Dermis microvascular lymphatic vessel endothelial cell (primary cell): Measurements from ENCODE around the gene M1AP. TPM values are rescaled to one million over a fixed set of nuclear protein-coding genes. Genes with fewer than 3 reads are reported as not detected.

Experiments used
- DNase-seq, 2 donors: peaks; one replicate each; pipeline versions ENCODE4 v3.0.0 to v3.0.0-alpha.2; 2010; ENCODE audit warnings: low read depth in 2 of 2
- total RNA-seq: library from RNA; depleted of rRNA; stranded (reverse); fragments of >200 nt; gene quantifications from 2 replicates; pipeline ENCODE4 v1.2.1, GENCODE V29; 2014

Gene M1AP, protein sequence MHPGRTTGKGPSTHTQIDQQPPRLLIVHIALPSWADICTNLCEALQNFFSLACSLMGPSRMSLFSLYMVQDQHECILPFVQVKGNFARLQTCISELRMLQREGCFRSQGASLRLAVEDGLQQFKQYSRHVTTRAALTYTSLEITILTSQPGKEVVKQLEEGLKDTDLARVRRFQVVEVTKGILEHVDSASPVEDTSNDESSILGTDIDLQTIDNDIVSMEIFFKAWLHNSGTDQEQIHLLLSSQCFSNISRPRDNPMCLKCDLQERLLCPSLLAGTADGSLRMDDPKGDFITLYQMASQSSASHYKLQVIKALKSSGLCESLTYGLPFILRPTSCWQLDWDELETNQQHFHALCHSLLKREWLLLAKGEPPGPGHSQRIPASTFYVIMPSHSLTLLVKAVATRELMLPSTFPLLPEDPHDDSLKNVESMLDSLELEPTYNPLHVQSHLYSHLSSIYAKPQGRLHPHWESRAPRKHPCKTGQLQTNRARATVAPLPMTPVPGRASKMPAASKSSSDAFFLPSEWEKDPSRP
- total RNA-seq, result not detected in 2 replicates

- no peak for DNase-seq
These were observed at the start of gene M1AP for GRCh38 chr2:74648009-74648443. Gene M1AP (minus strand): TSS chr2:74648330. CDS start chr2:74640275, 8,055 bp downstream.

- DNase-seq, result no peak
These were observed 48.7 kb upstream of the M1AP start for GRCh38 chr2:74696829-74697228.

GRCh38 chr2:74695663-74696062 lies 47.5 kb upstream of the M1AP start:
- no peak for DNase-seq

DNA sequence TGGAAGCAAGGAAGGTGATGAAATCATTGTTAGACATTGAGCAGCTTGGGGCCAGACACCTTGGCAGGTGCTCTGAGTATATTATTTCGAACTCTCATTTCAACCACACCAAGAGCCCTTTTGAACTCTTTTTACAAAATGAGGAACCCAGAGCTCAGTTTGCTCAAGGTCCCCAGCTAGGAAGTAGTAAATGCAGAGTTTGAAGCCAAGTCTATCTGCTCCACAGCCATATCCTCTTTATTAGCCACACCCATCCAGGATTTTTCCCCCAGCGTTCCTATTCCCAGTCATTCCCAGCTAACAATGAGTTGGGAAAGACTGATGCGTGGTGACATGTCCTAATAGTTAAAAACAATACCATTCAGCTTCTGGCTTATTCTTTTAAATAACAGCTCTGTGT lies 46.2 kb upstream of the M1AP start:
- no peak for DNase-seq

DNA sequence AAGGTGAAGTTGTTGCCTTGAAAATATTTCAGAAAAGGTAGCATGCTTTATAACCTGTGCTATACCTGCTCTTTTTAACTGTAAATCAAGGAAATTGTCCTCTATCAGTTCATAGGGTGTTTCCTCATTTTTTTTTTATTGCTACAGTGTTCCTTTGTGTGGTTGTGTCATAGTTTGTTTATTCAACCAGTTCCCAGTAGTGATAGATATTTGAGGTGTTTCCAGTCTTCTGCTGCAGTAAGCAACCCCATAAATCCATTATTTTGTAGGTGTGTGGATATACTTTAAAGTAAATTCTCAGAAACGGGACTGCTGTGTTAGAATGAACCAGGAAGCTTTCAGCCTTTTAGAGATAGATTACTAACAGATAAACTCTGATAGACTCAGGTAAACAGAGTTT lies 45.5 kb upstream of the M1AP start:
- DNase-seq, result no peak

DNA sequence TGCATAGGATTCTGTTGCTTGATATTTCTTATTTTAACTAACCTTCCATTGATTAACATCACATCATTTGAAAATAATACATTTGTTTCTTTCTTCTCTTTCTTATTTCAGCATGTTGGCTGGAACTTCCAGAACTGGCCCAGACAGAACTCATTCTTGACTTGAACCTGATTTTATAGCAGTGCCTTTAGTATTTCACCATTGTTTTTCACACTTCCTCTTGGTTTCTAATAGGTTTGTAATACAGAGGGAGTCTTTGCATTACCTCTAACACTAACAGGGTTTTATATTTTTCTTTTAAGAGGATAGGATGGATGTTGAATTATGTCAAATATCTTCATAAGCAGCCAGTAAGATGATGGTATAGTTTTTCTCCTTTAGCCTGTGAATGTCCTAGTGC lies 45.1 kb upstream of the M1AP start:
- no peak for DNase-seq

GRCh38 chr2:74691929-74692328 lies 43.8 kb upstream of the M1AP start:
- DNase-seq, result no peak

DNA sequence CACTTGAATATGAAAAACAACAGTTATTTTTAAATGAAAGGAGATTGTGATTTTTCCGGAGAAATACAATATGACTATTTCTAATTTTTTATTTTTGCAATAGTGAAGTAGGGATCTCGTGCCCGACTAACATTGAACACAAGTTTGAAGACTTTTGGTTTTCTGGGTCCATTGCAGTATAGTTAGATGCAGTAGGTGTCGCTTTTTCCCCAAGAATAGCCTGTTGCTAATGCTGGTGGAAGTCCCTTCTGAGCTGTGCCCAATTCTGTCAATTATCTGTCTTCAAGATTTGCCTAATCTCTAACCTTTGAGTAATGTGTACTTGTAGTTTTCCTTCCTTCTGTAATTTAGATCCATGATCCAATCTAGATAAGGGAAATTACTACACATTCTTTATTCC lies 42.4 kb upstream of the M1AP start:
- DNase-seq, result peak; percentile 37 to 64

DNA sequence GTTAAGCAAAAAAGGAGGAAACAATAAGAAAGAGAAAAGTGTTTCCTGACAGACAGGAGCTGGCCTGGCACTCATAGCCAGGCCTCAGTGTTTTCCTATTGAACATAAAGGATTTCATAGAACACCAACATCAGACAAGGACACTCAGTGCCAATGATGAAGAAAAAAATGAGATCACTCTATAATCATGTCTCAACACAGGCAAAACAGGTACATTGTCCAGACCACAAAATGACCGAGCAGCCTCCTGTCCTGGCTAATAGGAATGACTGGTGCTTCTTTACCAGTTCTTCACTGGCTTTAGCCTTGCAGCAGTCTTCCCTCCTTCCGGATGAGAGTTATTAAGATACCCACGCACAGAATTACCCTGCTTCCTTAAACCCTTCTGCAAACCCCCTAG lies 41.5 kb upstream of the M1AP start:
- DNase-seq, result no peak

- DNase-seq, result no peak
These were observed 40.8 kb upstream of the M1AP start for GRCh38 chr2:74688881-74689280.

DNA sequence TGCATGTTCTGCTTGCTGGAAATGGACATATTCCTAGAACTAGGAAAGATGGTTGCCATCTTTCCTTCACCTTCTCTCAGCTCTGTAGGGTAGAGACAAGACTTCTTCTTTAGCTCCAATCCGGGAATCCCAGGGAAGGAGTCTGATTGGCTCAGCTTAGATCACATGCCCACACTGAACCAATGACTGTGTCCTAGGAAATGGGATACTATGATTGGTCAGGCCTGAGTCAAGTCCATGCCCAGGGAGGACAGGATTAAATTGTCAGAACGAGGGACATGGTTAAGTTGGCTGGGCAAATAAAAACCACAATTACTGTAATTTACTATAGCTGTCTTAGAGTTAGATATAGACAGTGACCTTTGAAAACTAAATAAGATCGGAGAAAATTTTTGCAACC lies 37.3 kb upstream of the M1AP start:
- no peak for DNase-seq

- no peak for DNase-seq
These were observed 34.4 kb upstream of the M1AP start for GRCh38 chr2:74682501-74682900.

DNA sequence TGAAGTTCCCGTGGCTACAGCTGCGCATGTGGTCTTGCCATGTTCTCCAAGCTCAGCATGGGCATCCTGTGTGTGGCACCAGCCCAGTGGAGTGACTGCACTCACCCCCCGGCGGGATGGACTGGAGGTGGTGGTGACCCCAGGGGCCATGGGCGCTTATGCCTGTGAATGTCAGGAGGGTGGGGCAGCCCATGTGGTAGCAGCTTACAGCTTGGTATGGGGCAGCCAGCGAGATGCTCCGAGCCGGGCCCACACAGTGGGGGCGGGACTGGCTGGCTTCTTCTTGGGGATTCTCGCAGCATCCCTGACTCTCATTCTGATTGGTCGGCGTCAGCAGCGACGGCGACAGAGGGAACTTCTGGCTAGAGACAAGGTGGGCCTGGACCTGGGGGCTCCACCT lies 31.5 kb upstream of the M1AP start:
- DNase-seq, result no peak

DNA sequence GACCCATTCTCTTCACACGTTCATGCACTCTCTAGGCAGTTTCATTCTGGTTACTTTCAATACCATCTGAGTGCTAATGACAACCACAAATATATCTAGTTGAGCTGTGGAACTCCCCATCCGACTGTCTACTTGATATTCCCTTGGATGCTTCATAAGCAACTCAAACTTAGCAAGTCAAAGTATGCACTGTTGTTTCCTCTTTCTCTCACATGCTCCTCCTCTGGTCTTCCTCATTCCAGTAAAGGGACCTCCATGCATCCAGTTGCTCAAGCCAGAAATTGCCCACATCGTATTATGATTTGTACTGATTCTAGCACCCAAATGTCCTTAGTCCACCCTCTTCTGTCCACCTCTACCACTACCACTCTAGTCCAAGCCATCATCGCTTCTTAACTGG lies 28.2 kb upstream of the M1AP start:
- DNase-seq, result no peak

DNA sequence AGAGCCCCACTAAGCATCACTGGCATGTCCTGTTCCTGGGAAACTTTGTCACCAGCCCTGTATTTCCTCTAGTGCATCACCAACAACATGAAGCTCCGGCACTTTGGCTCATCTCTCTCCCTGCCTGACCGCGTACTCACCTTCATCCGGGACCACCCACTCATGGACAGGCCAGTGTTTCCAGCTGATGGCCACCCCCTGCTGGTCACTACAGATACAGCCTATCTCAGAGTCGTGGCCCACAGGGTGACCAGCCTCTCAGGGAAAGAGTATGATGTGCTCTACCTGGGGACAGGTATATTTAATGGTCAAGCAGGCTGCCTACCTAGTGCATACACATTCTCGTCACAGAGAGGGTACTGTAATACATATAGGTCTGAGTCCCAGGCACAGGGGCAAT lies 27.0 kb upstream of the M1AP start:
- DNase-seq, result no peak

DNA sequence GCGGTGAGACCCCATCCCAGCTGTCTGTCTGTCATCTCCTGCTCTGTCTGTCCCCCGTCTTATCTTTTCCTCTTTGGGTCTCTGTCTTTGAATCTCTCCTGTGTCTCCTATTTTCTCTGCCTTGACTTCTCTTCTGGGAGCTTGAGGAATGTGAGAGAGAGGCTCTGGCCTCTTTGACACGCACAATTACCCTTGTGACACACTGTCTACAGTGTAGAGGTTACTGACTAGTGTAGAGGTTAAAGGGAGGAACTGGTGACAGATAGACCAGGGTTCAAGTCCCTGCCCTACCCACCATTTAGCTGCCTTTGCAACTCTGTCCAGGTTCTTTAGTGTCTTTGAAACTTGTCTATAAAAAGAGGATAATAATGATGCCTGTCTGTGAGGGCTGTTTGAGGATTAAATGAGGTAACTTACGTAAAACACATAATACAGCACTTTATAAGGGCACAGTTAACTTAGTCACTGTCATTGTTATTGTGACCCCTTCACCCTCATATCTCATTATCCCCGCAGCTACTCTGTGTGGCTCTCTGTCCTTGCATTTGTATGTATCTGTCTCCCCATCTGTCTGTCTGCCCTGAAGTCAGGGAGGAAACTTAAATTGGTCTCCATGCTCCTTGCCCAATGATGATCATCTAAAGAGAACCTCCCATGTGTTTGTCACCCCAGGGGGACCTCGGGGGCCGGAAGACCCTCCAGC lies 25.8 kb upstream of the M1AP start:
- DNase-seq, result no peak

GRCh38 chr2:74671479-74671878 lies 23.3 kb upstream of the M1AP start:
- DNase-seq, result peak in 1 of 2 donors; percentile 16

DNA sequence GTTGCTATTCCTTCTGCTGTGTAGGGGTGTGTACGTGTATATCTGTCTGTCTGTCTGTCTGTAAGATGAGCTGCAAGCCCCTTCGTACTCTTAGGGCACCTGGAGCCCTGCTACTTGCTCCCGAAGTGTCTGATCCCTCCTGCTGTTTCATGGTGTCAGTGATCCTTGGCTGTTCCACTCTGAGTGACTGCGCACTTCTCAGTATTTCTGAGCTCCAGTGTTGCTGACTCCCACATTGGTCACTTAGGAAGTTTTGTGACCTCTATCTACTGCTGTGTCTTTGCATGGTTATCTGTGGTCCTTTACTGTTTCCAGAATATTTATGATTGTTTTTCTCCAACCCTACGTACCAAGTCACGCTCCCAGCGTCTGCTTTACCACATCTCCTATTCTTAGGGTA lies 22.1 kb upstream of the M1AP start:
- DNase-seq, result no peak

DNA sequence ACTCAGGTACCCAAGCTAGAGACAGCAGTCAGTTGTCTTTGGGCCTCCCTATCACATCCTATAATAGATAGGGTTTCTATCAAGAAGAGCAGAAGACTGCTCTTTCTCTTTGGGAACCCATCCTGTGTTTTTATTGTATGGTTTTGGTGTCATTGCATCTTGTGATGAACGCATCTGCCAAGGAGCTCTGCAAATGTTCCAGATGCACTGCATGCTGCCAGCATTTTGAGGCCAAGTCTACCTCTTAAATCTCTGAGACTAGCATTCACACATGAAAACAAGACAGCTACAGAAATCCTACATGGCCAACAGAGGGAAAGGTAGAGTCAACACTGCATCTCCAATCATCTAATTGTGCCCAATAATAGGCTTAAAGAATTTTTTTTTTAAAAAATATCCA lies 20.0 kb upstream of the M1AP start:
- DNase-seq, result no peak

DNA sequence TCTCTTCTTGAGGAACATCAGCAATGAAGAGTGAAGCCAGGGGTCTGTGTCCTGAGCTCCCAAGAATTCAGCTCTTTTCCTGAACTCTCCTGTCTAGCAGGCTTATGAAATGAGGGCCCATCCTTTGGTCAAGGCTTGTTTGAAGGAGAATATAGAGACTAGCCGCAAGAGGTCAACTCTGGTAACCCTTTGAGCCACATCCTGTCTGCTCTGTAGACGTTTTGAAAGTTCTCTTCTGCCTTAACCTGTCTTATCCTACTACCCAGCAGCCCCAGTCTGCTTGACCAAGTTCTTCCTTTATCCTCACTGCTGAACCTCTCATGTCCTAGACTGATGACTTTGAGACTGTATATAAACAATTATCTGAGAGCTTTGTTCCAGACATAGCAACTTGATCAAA lies 11.3 kb upstream of the M1AP start:
- DNase-seq, result no peak

DNA sequence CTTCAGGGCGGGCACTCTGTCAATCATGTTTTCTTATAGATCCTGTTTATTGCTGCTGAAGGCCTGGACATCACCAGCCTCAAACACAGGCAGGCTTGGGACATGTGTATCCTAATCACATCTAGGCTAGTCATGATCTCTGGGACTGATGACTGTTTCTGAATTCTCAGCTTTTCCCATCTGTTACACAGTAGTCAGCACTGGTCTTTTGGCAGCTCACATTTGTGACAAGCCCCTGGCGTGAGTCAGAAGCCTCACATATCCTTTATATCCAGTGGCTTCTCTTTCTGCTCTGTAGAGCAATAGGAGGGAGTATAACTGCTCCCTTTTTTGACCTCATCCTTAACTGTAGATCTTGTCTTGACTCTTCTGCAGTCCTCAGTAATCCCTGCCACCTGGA lies 10.4 kb upstream of the M1AP start:
- DNase-seq, result no peak

GRCh38 chr2:74655579-74655978 lies 7.4 kb upstream of the M1AP start:
- no peak for DNase-seq
